SIG-M5 treated with dmso at 0.1 percent for 504 hours (cell line): ENCODE measurements around the gene TTC12.

Experiments used
- DNase-seq: peaks from one replicate; lab custom pipeline; 2025; ENCODE audit not compliant: unreplicated experiment; lab: John Stamatoyannopoulos, UW

The TTC12 gene, protein sequence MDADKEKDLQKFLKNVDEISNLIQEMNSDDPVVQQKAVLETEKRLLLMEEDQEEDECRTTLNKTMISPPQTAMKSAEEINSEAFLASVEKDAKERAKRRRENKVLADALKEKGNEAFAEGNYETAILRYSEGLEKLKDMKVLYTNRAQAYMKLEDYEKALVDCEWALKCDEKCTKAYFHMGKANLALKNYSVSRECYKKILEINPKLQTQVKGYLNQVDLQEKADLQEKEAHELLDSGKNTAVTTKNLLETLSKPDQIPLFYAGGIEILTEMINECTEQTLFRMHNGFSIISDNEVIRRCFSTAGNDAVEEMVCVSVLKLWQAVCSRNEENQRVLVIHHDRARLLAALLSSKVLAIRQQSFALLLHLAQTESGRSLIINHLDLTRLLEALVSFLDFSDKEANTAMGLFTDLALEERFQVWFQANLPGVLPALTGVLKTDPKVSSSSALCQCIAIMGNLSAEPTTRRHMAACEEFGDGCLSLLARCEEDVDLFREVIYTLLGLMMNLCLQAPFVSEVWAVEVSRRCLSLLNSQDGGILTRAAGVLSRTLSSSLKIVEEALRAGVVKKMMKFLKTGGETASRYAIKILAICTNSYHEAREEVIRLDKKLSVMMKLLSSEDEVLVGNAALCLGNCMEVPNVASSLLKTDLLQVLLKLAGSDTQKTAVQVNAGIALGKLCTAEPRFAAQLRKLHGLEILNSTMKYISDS

DNA sequence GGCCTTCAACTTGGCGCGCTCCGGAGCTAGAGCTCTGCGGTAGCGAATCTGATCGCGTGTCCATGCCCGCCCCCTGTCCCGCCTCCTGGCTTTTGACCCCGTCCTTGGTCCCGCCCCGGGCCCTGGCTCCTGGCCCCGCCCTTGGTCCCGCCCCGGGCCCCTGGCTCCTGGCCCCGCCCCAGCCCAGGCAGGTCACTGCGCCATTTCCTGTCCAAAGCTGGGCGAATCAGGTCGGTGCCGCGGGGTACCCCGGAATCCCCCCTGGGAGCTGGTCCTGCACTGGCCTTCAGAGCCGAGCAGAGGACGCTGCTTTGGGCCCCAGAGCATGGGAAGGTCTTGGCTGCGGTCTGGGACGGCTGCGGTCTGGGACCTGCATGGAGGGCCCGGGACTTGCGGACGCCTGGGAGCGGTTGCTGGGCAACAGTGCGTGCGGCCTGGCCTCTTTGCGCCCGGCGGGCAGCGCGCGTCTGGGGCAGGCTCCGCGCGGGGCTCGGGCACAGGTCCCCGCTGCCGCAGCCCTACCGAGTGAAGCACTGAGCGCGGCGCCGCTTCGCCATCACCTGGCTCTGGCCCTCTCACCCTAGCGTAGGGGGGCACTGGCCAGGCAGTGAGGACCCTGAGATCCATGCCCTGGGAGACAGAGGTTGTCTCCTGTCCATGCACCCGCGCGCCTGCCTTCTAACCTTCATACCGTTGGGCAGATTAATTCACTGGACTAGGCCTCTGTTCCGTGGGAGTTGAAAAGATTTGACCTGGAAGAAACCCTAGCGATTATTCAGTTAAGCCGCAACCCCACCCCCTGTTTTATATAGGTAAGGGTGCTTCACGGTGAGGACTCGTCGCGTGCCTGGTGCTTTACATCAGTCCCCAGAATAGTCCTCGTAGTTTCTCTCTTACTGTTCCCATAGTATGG, at the start of gene TTC12:
TTC12 (plus strand) TSS at position 195 of the 913 bp plus-strand sequence. CDS start 1,675 bp downstream, outside the sequence.
- peak; percentile 56 for DNase-seq

DNA sequence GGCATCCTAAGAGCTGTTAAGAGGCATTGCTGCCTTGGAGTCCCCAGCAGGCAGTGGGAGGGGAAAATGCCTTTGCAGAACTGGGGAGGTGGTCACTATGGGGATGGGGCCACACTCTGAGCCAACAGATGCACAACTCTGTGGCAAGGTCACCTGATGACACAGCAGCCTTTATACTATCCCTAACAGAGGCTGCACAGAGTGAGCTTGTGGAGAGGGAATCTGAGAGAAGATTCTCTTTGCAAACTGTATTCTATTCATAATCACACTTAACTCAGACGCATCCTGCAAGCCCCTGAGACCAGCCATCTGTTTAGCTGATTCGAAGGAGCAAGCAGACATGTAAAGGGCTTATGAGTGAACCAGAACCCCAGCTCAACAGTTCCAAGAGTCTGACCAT, 49.0 kb upstream of the TTC12 start:
- DNase-seq: no peak

DNA sequence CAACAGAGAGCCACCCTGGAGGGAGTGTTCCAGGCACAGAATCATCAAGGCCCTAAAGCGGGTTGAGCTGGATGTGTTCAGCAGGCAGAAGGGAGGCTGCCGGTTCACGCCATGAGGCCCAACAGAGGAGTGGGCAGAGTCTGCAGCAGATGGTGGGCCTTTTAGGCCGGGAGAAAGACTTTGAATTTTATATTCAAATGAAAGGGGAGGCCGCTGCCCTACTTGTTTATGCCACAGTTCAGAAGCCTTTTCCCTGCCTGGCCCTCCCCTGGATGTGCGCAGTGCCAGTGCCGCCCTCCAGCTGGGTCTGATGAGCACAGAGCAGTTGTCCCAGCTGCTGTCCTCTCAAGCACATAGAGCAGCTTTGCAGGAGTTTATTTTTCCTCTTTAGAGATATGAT, 46.9 kb upstream of the TTC12 start:
- no peak for DNase-seq

DNA sequence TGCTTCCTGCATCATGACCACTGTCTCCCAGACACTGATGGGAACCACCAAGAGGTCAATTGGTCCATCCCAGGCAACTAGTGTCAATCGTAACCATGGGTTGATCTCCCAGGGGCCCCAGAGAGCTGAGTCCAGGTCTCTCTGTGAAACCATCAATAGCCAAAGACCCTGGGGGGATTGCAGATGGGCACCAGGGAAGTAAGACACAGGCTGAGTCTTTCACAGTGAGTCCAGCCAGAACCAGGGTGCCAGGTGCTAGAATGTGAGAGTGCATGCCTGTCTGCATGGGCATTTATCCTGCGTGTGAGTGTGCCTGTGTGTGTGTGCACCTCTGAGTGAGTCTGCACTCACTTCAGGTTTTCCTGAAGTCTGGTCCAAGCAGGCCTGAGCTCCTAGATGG, 45.3 kb upstream of the TTC12 start:
- DNase-seq: no peak

DNA sequence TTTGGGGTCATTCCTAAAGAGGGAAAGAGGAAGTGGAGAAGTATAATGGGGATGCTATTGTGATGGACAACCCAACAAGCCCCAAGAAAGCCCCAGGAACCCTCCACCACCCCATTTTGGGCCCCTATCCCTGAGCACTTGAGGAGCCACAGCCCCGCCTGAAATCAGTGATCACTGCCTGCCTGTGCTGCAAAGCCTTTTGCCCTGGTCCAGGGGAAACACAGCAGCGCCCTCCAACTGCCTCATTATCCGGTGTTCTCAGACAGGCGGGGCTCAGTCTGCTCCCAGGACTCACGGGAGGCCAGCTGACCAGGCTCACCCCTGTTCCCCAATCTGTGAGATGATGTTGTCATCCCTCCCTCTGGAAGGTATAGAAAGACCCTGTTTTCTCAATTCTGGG, 44.7 kb upstream of the TTC12 start:
- no peak for DNase-seq

DNA sequence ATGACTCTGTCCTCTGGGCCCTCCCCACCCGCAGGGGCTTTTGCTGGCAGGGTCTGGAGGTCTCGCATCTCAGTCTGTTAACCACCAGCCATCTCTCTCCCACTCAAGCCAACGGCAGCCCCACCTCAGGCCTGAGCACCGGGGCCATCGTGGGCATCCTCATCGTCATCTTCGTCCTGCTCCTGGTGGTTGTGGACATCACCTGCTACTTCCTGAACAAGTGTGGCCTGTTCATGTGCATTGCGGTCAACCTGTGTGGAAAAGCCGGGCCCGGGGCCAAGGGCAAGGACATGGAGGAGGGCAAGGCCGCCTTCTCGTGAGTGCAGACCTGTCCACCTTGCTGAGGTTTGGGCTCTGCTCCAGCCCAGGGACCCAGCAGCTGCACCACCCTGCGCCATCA, 44.3 kb upstream of the TTC12 start:
- no peak for DNase-seq

DNA sequence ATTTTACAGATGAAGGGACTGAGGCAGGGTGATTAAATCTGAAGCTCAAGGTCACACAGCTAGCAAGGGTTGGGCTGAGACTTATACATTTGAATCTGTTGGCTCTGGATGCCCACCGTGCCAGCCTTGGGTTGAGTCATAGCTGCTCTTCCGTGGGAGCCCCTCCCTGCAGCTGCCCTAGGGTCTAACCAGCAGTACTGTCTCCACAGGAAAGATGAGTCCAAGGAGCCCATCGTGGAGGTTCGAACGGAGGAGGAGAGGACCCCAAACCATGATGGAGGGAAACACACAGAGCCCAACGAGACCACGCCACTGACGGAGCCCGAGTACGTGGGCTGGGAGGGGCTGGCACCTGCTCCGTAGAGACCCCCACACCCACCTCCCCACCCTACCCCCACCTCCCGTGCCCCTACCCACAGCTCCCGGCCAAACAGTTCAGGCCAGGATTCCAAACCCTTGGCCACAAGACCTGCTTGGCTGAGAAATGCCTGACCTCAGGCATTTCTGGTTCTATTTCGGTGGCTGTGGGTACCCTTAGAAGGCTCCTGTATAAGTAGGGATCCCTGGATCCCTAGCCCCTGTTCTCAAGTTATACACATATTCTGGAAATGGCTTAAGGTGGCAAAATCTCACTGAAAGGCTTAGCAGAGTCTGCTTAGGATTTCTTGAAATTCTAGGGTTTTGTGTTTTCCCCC, 42.7 kb upstream of the TTC12 start:
- no peak for DNase-seq

DNA sequence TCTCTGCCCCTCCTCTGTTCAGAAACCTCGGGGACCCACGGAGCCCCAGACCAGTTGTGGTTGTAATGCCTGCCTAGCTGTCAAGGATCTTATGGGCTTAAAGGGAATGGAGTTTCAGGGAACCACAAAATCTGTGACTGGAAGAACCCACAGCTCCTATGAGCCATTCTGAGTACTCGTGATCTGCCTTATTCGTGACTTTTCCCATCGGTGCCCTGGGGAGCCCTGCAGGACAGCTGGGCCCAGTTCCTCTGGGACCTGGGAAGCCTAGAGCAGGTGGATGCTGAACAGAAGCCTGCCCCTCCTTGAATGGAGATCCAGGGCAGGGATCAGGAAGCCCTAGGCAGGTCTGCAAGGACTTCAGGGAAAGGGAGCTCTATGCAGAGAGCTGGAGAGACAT, 42.1 kb upstream of the TTC12 start:
- no peak for DNase-seq

DNA sequence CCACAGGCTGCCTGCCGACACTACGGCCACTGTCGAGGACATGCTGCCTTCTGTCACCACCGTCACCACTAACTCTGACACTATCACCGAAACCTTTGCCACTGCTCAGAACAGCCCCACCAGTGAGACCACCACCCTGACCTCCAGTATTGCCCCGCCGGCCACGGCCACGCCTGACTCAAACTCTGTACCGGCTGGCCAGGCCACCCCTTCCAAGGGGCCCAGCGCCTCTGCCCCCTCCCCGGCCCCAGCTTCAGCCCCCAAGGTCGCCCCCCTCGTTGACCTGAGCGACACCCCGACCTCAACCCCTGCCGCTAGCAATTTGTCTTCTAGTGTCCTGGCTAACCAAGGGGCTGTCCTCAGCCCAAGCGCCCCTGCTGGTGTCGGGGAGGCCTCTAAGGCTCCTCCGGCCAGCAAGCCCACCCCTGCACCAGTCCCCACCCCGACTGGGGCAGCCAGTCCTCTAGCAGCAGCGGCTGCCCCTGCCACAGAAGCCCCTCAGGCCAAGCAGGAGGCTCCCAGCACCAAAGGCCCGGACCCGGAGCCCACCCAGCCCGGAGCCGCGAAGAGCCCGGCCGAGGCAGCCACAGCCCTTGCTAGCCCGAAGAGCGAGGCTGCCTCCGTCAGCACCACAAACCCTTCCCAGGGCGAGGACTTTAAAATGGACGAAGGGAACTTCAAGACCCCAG, 41.3 kb upstream of the TTC12 start:
- DNase-seq: no peak

DNA sequence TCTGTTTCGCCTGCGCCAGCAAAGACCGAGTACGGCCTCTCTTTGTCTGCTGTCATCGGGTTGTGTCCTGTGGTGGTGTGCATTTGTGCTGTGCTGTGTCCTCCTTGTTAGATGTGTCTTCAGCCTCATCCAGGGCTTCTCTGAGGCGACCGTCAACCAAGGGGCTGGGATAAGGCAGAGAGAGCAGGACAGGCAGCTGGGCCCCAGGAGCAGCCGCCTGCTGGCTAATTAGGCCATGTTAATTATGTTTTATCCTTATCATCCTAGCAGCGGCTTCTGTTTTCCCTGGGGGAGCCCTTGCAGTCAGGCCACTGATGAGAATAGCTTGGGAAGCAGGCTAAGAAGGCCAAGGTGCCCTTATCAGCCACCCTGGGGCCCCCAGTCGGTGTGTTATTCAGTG, 40.7 kb upstream of the TTC12 start:
- no peak for DNase-seq

DNA sequence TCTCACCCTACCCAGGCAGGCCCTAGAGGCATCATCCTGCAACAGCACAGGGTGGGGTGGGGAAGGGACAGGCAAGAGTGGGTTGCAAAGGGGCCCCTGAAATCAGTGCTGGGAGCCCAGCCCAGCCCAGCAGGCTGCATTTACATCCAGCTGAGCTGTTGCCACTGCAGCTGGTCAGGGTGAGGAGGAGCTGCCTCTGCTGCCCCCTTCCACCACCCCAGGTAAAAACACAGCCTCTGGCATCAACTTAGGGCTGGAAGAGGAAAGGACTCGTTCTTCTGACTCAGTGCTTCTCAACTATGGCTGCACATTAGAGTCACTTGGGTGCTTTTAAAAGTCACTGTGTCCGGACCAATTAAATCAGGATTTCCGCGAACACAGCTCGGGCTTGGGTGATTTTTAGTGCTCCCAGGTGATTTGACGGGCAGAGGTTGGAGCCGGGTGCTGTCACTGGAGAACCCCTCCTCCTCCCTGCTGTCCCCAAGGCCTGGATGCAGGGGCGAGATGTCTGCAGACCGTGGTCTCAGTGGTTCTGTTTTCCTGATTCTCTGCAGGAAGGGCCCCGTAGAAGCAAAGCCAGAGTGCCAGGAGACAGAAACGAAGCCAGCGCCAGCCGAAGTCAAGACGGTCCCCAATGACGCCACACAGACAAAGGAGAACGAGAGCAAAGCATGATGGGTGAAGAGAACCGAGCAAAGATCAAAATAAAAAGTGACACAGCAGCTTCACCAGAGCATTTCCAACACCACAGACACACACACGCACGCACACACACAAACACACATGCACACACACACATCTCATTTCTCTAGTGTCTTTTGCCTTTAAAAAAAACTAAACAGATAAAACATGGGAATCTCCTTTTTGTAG, 39.4 kb upstream of the TTC12 start:
- DNase-seq: no peak

DNA sequence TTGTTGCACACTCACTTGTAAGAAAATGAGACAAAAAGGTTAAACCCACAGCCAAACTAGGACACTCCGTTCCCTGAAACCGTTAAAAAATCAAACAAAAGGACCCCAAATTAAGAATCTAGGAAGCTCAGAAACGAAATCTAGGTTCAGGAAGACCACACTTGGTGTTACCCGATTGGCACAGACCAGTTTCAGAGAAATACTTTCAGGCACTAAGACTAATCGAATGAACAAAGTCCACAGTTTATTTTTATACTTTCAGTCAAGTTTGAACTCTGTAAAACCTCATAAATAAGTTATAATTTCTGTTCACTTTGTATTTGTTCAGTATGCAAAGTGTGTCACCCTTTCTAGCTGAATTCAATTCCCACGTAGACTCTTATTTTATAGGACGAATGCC, 38.8 kb upstream of the TTC12 start:
- DNase-seq: no peak

DNA sequence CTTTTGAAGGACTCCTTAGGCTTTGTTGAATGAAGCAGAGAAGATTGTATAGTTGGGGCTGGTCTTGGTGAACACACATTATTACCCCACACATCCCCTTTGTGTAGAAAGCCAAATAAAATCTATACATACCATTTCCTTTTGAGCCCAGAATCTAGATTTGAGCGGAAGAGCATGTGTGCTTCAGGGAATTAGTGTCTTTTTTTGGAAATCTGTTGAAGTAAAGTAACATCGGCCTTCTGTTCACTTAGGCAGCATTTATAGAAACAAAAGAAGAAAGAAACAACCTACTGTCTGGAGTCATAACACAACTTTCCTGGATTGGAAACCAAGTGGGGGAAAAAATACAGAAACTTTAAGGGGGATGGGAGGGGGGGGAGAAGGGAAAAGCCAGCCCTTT, 37.9 kb upstream of the TTC12 start:
- DNase-seq: no peak

DNA sequence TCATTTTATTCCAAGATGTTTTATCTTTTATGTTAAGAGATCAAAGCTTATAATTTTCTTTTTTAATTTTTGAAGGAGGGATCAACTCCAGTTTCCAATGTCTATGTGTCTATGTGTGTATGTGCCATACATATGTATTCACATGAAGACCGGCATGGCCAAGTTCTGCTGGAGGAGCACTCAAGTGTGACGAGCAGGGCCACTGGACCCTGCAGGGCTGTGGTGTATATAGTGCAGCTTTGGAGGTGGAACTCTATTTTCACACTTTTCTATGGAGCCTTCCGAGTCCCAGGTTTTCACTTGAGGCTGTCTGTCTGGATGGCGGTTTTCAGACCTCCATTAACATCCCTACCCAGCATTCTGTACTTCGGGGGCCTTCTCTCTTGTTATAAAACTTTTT, 36.5 kb upstream of the TTC12 start:
- no peak for DNase-seq

DNA sequence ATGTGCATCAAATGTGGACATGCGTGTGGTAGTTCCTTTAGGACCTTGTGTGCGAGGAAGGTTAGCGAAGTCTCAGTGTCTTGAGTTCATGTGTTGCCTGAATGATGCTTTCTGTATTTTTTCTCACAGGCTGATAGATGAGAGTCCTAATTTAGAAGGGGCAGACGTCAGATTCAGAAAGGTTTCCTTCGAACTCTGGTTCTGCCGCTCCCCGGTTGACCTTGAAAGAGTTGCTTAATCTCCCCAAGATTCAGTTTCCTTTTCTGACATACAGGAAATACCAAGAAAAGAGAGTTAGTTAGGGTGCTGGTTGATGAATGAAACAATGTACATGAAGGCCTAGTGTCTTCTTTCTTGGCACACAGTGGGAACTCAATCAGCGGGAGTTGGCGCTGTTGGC, 35.9 kb upstream of the TTC12 start:
- no peak for DNase-seq

DNA sequence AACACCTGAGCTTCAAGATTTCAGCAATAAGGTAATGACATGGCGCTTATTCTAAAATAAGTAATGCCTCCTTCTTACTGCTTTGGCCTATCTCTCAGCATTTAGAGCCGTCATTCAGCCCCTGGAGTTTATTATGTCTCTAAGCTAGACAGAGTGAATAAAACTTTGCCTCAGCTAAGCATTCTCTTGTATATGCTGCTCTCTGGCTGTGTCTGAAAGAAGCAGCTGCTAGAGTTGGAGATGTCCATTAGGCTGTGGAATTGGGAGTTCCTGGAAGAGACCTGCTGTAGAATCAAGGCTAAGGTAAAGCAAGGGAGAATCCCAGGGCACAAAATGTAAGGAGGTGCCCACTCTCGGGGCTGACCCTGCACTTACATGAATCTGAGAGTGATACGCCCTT, 35.5 kb upstream of the TTC12 start:
- no peak for DNase-seq

DNA sequence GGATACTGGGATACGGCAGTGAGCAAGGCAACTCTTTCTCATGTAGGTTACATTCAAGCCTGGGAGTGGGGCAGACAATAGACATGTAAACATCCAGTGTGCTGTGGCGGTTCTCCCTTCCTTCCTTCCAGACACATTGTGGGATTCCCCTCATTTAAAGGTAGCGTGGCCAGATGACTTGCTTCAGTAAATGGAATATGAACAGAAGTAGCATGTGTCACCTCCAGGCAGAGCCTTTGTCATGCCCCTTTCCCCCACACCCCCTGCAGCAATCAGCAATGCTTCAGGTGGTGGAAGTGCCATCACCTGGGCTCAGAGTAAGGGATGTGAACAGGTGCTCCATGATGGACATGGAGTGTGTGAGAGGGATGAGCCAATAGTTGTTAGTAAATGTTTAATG, 34.8 kb upstream of the TTC12 start:
- DNase-seq: no peak

DNA sequence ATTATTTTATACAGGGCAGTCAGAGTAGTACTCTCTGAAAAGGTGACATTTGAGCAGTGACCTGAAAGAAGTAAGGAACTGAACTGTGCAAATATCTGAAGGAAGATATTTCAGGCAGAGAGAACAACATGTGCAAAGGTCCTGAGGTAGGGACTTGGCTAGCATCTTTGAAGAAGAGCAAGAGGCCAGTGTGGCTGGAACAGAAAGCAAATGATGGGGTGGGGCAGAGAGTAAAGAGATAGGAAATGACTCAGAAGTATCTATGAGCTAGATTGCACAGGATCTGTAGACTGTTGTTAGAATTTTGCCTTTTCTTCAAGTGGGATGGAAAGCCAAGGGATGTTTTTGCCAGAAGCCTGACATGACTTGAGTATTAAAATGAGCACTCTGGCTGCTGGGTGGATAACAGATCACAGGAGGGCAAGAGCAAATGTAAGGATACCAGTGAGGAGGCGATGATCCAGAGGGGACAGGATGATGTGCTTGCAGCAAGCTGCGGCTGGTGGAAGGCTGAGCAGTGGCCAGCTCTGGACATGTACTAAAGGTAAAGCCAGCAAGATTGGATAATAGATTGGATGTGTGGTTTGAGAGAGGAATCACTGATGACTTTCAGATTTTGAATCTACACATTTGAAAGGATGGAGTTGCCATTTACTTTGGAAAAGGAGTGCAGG, 33.2 kb upstream of the TTC12 start:
- DNase-seq: no peak

DNA sequence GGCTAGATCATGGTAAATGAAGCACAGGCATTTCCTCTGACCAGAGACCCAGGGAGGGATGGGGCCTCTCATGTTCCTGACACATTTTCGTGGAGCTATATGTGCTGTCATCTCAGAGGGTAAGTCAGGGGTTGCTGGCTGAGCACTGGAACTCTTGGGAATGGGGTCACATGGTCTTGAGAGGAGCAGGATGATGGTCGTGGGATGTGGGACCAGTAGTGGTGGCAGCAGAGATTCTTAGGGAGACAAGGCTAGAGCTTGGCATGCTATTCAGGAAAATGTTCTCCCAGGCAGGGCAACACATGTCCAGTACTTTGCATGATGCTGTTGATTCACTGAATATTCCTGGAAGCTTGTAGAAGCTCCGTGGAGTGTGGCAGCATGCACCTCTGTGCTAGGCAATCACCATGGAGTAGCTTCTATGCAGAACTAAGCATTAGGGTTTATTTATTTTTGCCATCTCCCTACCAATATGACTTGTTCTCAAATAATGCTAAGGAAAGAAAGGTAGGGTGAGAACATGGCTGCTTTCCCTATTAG, 31.4 kb upstream of the TTC12 start:
- DNase-seq: no peak
